Colon (tissue), 2 donors: ENCODE measurements around the gene GNG13.

ENCODE experiments used
- FAIRE-seq: peaks from 2 replicates; lab custom pipeline; 2012; peaks lifted over from hg19 to GRCh38; lab: Jason Lieb, UNC
- donor health status: control.
- donor health status: control.

Gene GNG13

GRCh38 chr16:813204-813915, 12.8 kb upstream of the GNG13 start:
- FAIRE-seq: no peak

- no peak for FAIRE-seq
These were observed 7.5 kb upstream of the GNG13 start for GRCh38 chr16:808085-808386.

- no peak for FAIRE-seq
These were observed 7.0 kb upstream of the GNG13 start for GRCh38 chr16:807347-808084.

GRCh38 chr16:805474-805873, 4.9 kb upstream of the GNG13 start:
- FAIRE-seq: no peak

- no peak for FAIRE-seq
These were observed 3.9 kb upstream of the GNG13 start for GRCh38 chr16:804193-805048.

GRCh38 chr16:803754-804080, 3.2 kb upstream of the GNG13 start:
- no peak for FAIRE-seq

- no peak for FAIRE-seq
These were observed 2.6 kb upstream of the GNG13 start for GRCh38 chr16:802914-803753.

GRCh38 chr16:802461-802860, 1.9 kb upstream of the GNG13 start:
- no peak for FAIRE-seq

GRCh38 chr16:801584-802363, 1.2 kb upstream of the GNG13 start:
- FAIRE-seq: no peak

- FAIRE-seq: no peak
These were observed 439 bp upstream of the GNG13 start for GRCh38 chr16:800834-801511.

GRCh38 chr16:799111-799947, 1.2 kb downstream of the GNG13 start:
- FAIRE-seq: no peak

GRCh38 chr16:798666-799065, 1.9 kb downstream of the GNG13 start:
- FAIRE-seq: no peak

GRCh38 chr16:797686-798085, 2.8 kb downstream of the GNG13 start:
- FAIRE-seq: no peak

- no peak for FAIRE-seq
These were observed 3.5 kb downstream of the GNG13 start for GRCh38 chr16:797120-797420.

GRCh38 chr16:796296-797119, 4.0 kb downstream of the GNG13 start:
- FAIRE-seq: no peak

- FAIRE-seq: no peak
These were observed 4.8 kb downstream of the GNG13 start for GRCh38 chr16:795580-796229.

GRCh38 chr16:794853-795466, 5.6 kb downstream of the GNG13 start:
- no peak for FAIRE-seq

- FAIRE-seq: no peak
These were observed 6.3 kb downstream of the GNG13 start for GRCh38 chr16:794091-794822.
